ENCODE measurements around the gene RERE. TPM values are rescaled to one million over a fixed set of nuclear protein-coding genes. Genes with fewer than 3 reads are reported as not detected.

The RERE gene
- total RNA-seq: 31.1 and 33.8 TPM in 2 replicates

GRCh38 chr1:8817412-8818324 lies at the start of gene RERE:
TSS of gene RERE (minus strand) at chr1:8817640.

GRCh38 chr1:8317647-8318381 lies 499.6 kb downstream of the RERE start, which contains the start of gene SLC45A1:
TSS of gene SLC45A1 (plus strand) at chr1:8318114. CDS start at chr1:8324330, 6,216 bp downstream.

Other genes with a start within 250 kb of the RERE start
- 1,216 and 1,241 TPM in 2 replicates for gene ENO1, start 61.0 kb upstream of the RERE start, total RNA-seq
- not detected in 2 replicates for gene CA6, start 128.2 kb upstream of the RERE start, total RNA-seq
- not detected in 2 replicates for gene SLC2A7, start 208.8 kb upstream of the RERE start, total RNA-seq

Measured in cardiac ventricle fibroblast (primary cell).